ENCODE measurements around the gene MRPL14. TPM values are rescaled to one million over a fixed set of nuclear protein-coding genes. Genes with fewer than 3 reads are reported as not detected.

Gene MRPL14
- total RNA-seq, 3 donors from 2014 or later = 24.6 to 55.7 (median 30.4) TPM

DNA sequence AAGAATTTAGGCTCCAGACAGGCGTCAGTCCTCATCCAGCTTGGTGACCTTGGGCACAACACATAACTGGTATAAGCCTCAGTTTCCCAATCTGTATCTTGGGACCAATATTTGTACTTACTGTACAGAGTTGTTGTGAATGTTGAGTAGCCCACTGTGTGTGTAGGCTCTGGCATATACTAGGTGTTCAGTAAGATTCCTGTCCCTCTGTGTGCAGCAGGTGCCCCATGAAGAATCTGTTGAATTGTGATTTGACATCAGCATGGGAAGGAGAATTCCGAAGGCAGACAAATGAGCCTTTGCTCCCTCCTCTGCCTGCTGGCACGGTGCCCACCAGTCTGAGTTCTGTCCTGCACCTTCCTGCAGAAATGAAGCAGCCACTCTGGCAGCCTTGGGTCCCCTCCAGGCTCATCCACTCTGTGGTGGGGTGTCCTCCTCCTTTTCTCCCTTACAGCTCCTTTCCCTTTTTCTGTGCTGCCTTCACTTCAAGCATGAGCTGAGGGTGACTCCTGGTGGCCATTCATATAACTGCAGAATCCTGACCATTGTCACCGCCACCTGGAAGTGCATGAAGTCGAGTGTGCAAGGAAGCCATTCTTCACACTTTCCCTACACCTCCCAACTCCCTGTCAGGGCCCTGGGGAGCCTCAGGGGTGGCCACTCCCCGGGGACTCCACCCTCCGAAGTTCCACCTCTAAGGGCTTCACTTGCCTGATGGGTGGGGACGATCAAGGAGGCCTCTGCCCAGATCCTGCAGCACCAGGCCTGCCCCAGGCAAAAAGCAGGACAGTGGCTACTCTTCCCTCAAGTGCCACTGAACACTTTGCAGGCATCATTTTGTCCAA is 48.2 kb downstream of the MRPL14 start:
- intact Hi-C loops (cut with DNase I; ENCODE audit: low total_unique reads) = loop anchor here (10.0 kb wide), 1 partner anchor 84 kb away; no protein-coding TSS in a partner anchor
- H3K4me3 ChIP-seq = no peak overlapping the region
- H3K4me1 ChIP-seq = peaks cover 0 to 16% of the 10 kb centered on the region in 2 donors
- H3K36me3 ChIP-seq = no peaks in the 10 kb centered on the region
- peak in 1 of 2 donors; percentile 80 for DNase-seq (ENCODE audit: low spot score in 2 of 2)
- no peaks in the 10 kb centered on the region for H3K27me3 ChIP-seq
- H3K9me3 ChIP-seq = no peaks in the 10 kb centered on the region
- H3K27ac ChIP-seq = no peak overlapping the region
- no peak for TF ChIP-seq POLR2A (IDR thresholded peaks at IDR 0.05)
- TF ChIP-seq POLR2AphosphoS5 (IDR thresholded peaks at IDR 0.05) = peak in 2 of 3 donors; percentile 29 to 36
- TF ChIP-seq, protein P1, sequence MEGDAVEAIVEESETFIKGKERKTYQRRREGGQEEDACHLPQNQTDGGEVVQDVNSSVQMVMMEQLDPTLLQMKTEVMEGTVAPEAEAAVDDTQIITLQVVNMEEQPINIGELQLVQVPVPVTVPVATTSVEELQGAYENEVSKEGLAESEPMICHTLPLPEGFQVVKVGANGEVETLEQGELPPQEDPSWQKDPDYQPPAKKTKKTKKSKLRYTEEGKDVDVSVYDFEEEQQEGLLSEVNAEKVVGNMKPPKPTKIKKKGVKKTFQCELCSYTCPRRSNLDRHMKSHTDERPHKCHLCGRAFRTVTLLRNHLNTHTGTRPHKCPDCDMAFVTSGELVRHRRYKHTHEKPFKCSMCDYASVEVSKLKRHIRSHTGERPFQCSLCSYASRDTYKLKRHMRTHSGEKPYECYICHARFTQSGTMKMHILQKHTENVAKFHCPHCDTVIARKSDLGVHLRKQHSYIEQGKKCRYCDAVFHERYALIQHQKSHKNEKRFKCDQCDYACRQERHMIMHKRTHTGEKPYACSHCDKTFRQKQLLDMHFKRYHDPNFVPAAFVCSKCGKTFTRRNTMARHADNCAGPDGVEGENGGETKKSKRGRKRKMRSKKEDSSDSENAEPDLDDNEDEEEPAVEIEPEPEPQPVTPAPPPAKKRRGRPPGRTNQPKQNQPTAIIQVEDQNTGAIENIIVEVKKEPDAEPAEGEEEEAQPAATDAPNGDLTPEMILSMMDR (IDR thresholded peaks at IDR 0.05) = peak; percentile 96 to 98 (median 97)

DNA sequence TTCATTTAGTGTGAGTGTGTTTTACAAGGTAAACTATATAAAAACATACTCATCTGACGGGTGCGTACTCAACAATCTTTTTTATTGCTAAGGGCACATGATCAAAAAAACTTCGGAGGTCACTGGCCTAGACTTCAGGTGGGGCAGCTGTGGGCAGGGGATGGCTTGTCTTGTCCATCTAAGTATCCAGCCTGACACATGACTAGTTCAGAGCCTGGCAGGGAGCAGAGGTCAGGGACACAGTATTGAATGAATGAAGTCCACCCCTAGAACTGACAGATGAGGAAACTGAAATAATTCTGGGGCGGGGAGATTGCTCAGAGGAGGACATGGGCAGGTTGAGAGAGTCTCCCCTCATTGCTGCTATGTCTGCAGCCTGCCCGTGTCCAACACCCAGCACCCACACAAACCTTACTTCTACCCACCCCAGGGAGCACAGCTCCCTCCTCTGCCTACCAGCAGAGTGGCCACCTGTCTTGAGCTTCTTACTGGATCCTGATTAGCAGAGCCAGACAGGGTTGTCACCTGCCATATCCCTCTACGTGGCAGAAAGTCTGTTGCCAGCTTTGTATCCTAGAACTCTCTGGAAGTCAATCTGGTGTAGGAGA is 48.9 kb downstream of the MRPL14 start:
- no peak for DNase-seq (ENCODE audit: low spot score in 2 of 2)
- no peaks in the 10 kb centered on the region for H3K9me3 ChIP-seq
- TF ChIP-seq POLR2AphosphoS5 (IDR thresholded peaks at IDR 0.05) = no peak
- TF ChIP-seq, protein P1 (IDR thresholded peaks at IDR 0.05) = no peak
- no peak for TF ChIP-seq POLR2A (IDR thresholded peaks at IDR 0.05)
- no peaks in the 10 kb centered on the region for H3K27me3 ChIP-seq
- intact Hi-C loops (cut with DNase I; ENCODE audit: low total_unique reads) = loop anchor here (10.0 kb wide), 1 partner anchor 84 kb away; no protein-coding TSS in a partner anchor
- no peak overlapping the region for H3K4me3 ChIP-seq
- no peaks in the 10 kb centered on the region for H3K36me3 ChIP-seq
- H3K27ac ChIP-seq = no peak overlapping the region
- peaks cover 0 to 21% of the 10 kb centered on the region in 2 donors for H3K4me1 ChIP-seq

DNA sequence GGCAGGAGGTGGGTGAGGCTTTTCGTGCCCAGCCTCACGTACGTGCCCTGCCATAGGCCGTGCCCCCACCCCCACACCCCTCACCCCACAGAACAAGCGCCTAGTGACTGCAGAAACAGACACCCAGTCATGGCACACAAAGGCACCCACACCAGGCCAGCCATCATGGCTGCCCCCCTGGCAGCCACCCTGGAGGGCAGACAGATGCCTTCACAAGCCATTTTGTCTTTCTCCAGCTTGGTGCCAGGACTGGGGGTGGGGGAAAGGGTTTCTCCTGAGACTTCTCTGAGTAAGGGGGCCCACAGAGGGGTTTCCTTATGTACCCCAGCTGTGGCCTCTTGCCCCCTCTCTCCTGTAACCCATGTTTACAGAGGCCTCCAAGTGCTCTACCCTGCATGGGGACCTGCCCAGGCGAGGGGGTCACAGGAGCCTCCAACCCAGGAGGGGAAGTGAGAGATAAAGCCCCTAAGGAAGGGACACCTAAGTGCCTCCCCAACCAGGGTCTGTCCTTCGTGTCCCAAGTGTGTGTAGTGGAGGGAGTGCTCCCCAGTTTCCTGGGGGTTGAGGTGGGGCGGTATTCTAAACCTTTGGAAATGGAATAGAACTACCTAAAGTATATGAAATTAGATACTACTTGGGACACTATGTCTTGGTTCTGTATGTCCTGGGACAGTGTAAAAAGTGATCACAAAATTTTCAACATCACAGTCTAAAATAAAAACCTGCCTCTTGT is 49.9 kb downstream of the MRPL14 start:
- Histone ChIP-seq H3K9me3 (no peaks in the 10 kb centered on the region), H3K36me3 (no peaks in the 10 kb centered on the region), H3K4me3 (peak overlapping the region in 1 of 3 donors; percentile 43), H3K27ac (no peak overlapping the region), H3K4me1 (peaks cover 4 to 21% of the 10 kb centered on the region in 2 donors), H3K27me3 (no peaks in the 10 kb centered on the region)
- no peak for DNase-seq (ENCODE audit: low spot score in 2 of 2)
- TF ChIP-seq POLR2A (IDR thresholded peaks at IDR 0.05) = no peak
- TF ChIP-seq, protein P1 (IDR thresholded peaks at IDR 0.05) = no peak
- no peak for TF ChIP-seq POLR2AphosphoS5 (IDR thresholded peaks at IDR 0.05)
- intact Hi-C loops (cut with DNase I; ENCODE audit: low total_unique reads) = loop anchor here (10.0 kb wide), 1 partner anchor 83 kb away; no protein-coding TSS in a partner anchor

DNA sequence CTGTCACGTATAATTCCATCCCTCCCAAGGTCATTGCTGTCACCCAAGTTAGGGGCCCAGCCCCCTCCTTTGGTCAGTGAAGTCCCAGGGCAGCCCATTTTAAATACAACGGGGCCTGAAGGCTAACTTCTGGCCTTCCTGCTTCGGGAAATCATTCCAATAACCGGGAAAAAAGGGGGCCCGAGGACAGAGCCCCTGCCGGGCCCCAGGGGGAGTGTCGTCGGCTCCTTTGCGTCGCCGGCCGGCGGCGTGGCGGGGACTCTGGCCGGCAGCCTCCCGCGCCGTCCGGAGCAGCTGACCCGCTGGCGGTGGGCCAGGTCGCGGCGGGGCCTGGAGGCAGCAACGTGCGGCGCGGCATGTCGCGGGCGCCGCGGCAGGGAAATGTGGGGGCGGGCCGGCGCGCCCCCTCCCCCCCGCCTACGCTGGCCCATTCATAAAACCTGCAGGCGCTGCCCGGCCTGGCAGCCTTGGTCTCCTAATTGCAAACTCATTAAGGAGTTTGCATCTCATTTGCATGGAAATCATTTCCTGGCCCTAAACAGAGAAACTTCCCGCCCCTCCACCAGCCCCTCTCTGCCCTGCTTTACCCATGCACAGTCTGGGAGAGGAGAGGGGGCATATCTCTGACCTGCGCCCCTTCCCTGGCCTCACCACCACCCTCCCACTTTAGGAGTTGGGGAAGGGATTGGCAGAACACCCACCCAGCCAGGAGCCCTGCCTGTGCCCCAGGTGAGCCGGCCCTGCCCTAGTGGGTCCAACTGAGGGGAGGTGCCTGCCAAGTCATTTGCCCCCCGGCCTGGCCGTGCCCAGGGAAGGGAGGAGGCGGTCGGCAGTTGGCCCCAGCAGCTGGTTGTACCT is 50.7 kb downstream of the MRPL14 start:
- no peak for TF ChIP-seq POLR2A (IDR thresholded peaks at IDR 0.05)
- no peak for TF ChIP-seq POLR2AphosphoS5 (IDR thresholded peaks at IDR 0.05)
- TF ChIP-seq, protein P1 (IDR thresholded peaks at IDR 0.05) = no peak
- H3K4me3 ChIP-seq = peak overlapping the region in 2 of 3 donors; percentile 29 to 43
- H3K27ac ChIP-seq = peak overlapping the region; percentile 13 to 79
- H3K9me3 ChIP-seq = no peaks in the 10 kb centered on the region
- H3K4me1 ChIP-seq = peaks cover 4 to 21% of the 10 kb centered on the region in 2 donors
- no peak for DNase-seq (ENCODE audit: low spot score in 2 of 2)
- intact Hi-C loops (cut with DNase I; ENCODE audit: low total_unique reads) = loop anchor here (10.0 kb wide), 1 partner anchor 82 kb away; no protein-coding TSS in a partner anchor
- H3K36me3 ChIP-seq = no peaks in the 10 kb centered on the region
- H3K27me3 ChIP-seq = no peaks in the 10 kb centered on the region
